Activated T-cell treated with anti-CD3 and anti-CD28 coated beads, Interleukin-2, amount 50 U/mL, for 48 hours (primary cell): ENCODE measurements around the gene SUSD3.
A peak's percentile ranks its signal among the peaks of the same experiment; 100 is the strongest.

Experiments used
- DNase-seq, 2 experiments: peaks; one replicate each; pipeline ENCODE4 v3.0.0-alpha.2; 2020

SUSD3 gene

DNA sequence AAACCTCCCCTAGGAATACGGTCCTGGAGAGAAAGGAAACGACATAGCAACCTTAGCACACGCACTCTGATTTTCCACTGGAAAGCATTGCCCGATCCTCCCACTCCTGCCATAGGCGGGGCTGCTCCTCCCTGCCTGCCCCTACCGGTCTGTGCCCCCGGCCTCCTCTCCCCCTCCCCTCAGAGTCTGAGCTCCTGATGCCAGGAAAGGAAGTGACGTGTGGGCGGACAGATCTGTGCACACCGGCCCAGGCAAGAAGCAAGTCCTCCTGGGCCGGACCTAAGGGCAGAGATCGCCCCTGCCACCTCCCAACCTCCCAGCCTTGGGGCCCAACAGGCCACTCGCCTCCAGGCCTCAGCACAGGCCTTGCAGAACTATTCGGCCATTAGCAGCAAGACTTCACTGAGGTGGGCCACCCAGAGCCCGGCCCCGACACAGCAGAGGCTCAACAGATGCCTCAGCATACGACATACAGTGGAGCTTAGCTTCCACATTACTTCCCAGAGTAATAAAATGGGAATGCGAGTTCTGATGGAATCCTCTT, 68.4 kb downstream of the SUSD3 start:
- no peak for DNase-seq

GRCh38 chr9:93127395-93127911, 69.0 kb downstream of the SUSD3 start:
- DNase-seq = no peak

DNA sequence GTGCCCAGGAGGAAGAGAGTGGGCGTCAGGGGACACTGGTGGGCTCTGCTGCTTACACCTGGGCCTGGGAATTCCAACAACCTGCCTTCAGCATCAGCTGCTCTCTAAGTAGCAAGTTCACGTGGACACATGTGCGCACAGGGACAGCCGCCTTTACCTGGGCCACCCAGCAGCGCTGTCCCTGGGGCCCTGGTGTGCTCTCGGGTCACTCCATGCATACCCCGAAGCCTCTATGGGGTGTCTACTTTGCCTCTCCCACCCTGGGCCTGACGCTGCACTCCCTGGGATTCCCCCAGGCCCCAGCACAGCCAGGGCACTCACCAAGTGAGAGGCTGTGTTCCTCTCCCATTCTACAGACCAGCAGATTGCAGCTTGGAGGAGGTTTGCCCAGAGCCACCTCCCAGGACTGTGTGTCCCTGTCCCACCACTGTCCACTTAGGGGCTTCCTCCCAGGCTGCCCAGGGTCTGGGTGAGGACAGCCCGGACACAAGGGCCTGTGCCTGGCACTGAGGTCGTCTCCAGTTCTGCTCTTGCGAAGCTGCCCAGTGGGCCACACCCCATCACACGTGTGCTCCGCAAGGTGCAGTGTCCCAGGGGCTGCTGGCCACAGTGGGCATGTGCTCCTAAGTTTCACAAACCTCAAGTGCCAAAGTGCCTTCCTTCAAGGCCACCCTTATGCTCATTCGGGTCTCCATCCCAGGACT, 69.7 kb downstream of the SUSD3 start:
- no peak for DNase-seq

DNA sequence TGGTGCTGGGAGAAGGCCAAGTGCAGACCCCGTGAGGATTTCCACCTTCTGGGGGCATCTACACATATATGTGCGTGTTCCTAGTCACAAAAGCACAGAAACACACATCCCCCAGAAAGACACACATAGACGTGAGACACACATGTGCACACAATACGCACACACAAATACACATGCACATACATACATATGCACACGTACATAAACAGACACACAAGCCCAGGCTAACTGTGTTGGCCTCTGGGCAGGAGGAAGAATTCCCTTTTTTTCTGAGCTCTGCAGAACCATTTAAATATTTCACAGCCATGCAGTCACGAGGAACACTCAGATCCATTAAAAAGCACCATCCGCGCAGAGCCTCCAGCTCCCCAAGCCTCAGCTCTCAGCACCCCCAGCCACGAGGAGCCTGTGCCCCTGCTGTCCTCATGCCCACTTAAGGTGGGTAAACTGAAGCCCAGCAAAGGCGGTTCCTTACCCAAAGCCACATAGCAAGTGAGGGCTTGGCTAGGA, 70.3 kb downstream of the SUSD3 start:
- DNase-seq = no peak

- no peak for DNase-seq
Observed at GRCh38 chr9:93129286-93129685, 70.8 kb downstream of the SUSD3 start.

DNA sequence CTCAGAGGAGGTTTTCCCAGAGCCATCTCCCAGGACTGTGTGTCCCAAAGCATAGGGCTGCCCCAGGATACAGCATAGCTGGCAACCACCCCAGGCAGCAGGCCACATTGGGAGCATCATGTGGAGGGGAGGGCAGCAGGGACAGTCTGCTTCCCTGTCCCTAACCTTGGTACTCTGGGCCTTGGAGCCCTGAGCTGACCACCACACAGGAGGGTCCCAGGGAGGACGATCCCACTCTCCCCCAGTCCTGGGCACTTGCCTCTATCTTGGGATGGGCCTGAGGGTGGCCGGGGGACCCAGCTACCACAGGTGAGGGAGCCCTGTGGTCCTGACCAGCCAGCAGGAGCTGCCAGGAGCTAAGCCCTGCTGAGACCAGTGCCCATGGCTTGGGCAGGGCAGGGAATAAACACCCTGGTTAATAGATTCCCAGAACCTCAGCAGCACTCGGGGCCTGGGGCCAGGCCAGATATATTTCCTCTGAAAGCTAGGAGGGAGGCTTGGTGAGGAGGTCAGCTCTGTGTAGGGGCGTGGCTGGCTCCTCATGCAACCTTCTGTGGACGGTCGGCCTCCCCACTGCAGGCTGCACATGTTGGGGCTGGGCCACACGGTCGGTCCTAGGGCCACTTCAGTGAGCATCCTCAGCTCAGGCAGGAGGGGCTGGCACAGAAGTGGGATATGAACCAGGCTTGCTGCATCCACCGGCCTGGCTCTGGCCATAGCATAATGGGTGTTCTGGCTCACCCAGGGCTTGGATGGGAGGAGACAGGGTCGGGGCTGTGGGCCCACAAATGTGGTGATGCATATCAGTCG, 71.4 kb downstream of the SUSD3 start:
- DNase-seq = no peak

- DNase-seq = no peak
Observed at GRCh38 chr9:93130861-93131481, 72.5 kb downstream of the SUSD3 start.

- no peak for DNase-seq
Observed at GRCh38 chr9:93131599-93132286, 73.2 kb downstream of the SUSD3 start.

DNA sequence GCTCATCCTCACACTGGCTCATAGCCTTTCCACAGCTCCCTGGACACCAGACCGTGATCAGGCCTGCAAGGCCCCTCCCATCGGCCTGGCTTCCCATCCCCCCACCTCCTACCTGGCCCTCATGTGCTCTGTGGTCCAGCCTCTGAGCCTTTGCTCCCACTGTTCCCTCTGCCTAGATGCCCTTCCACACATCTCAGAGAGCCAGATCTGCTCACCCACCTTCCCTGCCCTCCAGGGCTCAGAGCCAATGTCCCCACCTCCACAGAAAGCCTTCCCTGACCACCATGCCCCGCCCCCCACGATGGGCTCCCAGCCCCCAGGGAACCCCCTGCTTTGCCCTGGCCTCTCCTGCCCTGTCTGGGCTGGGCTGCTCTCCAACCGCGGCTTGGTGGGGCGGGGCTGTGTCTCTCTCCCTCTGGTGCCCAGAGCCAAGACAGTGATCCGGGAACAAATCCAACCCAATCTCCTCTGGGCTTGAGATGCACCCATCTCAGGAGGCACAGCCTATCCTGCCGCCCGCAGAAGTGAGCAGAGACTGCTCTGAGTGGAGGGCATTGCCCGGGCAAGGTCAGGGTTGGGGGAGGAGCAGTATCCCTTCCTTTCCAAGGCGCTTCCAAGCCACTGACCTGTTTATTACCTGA, 73.9 kb downstream of the SUSD3 start:
- DNase-seq = no peak

DNA sequence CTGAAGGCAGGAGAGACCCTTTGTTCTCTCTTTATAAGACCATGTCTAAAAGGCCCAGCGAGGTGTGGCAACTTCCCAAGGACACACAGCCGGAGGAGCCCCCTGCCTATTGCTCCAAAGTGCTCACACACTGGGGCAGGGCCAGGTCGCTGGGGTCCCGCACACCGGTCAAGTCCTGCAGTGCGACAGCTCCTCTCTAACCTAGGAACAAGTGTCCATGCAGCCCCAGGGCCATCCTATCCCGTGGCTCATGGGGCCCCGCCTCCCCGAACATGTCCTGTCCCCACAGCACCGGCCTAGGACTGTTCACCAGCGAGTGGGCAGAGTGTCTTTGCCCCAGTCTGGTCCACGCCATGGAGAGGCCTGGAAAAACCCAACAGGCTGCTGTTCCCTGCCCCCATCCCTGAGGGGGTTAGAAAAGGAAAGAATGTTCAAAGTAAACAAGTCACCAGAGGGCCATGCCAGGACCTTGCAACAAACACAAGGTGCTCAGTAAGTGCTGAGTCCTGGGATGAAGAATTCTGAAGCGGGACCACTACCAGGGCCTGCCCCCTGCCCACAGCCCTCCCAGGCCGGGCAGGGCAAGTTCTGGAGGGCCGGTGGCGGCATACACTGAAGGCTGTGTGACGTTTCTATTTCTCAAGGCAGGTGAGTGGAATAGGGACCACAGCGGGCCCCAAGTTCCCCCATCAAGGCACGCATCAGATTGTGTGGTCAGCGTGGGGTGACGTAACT, 74.6 kb downstream of the SUSD3 start:
- DNase-seq = no peak

- DNase-seq = peak; percentile 75 to 76
Observed at GRCh38 chr9:93133681-93134014, 75.1 kb downstream of the SUSD3 start.

GRCh38 chr9:93134015-93134739, 75.7 kb downstream of the SUSD3 start, which contains the start of gene NINJ1:
NINJ1 (minus strand) TSS chr9:93134251; CDS start chr9:93134217, 34 bp downstream.
- DNase-seq = peak; percentile 90 to 93
